RPMI8226 (cell line): ENCODE data around the gene USP20.

Source experiments
- DNase-seq: peaks from one replicate; pipeline ENCODE4 v3.0.0-alpha.2; 2015

The USP20 gene

GRCh38 chr9:129929496-129930125, 94.4 kb downstream of the USP20 start:
- DNase-seq: no peak

GRCh38 chr9:129930743-129931142, 95.5 kb downstream of the USP20 start:
- DNase-seq: no peak
